Hematopoietic multipotent progenitor cell treated with erythropoietin and hydrocortisone succinate and interleukin-3 and kit ligand, for 17 days (in vitro differentiated cells): ENCODE results near the gene GABRA5.
"Not testable (repeated sequence)": the region's sequence is repeated elsewhere in the genome, so short reads cannot be mapped to it uniquely, and the experiment has no call there.

ENCODE experiments used
- DNase-seq: peaks from one replicate; pipeline ENCODE4 v3.0.0-alpha.2; 2015; ENCODE audit warnings: low spot score

Gene GABRA5

DNA sequence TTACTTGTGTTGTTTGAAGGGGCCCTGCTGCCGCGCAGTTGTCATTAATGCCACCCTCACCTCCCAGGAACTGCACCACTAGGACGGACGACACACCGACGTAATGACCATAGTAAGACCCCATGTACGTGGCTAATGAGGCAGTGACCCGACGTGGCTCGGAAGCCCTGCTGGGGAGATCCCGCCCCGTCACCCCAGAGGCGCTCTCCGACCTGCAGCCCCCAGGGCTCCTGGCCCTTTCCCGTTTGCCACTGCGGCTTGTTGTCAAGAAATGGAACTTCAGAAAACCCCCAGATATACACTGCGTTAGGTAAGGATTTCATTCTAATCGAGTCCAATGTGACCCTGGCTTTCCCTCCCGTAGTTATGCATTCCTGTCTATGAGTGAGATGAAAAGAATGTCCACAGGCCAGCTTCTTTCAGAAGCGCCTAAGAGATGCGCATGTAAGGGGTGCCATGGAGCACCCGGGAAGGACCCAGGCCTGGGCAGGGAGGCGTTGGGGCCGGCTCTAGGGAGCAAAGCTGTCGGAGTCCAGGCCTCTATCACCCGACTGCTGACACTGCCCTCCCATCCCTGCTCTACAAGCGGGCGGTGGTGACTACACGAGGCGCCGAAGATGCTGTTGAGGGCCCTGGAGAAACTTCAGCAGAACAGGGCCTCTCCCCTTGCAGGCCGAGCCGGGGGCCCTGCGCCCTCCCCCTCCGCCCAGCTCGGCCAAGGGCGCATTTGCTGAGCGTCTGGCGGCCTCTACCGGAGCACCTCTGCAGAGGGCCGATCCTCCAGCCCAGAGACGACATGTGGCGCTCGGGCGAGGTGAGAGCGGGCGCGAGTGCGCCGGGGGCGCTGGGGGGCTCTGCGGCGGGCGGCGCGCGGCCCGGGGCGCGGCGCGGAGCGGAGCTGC lies at the start of gene GABRA5:
GABRA5 (plus strand) TSS at position 765 of the 902 bp plus-strand sequence. CDS start 2,187 bp downstream, outside the sequence.
- DNase-seq = no peak

DNA sequence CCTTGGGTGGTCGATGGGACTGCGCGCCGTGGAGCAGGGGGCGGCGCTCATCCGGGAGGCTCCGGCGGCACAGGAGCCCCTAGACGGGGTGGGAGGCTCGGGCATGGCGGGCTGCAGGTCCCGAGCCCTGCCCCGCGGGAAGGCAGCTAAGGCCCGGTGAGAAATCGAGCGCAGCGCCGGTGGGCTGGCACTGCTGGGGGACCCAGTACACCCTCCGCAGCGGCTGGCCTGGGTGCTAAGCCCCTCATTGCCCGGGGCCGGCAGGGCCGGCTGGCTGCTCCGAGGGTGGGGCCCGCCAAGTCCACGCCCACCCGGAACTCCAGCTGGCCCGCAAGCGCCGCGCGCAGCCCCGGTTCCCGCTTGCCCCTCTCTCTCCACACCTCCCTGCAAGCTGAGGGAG lies 35.7 kb upstream of the GABRA5 start:
- not testable (repeated sequence) for DNase-seq

DNA sequence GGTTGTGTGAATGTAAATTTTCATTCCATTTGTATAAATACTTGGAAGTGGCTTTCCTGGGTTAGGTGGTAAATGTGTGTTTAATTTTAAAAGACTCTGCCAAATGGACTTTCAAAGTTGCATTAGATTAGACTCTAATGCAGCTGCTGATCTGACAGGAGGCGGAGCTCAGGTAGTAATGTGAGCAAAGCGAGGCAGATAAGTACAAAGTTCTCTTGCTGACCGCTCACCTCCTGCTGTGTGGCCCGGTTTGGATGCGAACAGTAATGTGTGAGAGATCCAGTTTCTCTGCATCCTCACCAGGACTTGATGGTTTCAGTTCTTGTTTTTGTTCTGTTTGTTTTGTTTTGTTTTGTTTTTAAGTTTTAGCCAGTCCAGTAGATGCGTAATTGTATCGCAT lies 34.9 kb upstream of the GABRA5 start:
- no peak for DNase-seq

DNA sequence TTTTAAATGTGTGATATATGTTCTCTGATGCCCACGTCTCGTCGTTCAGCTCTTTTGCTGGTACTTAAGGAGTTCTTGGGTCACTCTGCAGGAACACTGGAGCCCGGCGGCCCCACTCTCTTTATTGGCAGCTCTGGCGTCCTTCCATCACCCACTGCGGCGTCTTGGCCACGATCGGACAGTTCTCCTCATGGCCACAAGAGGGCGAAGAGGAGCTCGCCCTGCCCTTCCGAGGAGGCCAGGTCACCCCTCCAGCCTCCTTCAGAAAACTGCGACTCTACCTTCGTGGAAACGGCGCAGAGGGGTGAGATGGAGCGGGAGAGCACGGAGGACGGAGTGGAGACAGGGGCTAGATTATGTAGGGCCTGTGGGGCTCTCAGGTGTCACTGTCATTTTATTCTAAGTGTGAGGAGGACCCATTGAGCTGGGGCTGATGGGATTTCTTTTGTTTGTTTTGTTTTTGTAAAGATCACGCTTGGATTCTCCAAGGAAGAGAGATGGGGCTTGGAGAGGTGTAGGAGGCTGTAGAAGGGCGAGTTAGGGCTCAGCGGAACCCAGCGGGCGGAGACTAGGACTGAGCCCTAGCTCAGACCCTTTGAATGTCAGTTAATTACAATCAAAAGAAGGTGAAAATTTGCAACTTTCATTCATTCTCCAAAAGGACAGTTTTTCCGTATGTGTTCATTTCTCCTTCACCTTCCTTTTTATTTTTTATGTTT lies 28.0 kb upstream of the GABRA5 start:
- no peak for DNase-seq

DNA sequence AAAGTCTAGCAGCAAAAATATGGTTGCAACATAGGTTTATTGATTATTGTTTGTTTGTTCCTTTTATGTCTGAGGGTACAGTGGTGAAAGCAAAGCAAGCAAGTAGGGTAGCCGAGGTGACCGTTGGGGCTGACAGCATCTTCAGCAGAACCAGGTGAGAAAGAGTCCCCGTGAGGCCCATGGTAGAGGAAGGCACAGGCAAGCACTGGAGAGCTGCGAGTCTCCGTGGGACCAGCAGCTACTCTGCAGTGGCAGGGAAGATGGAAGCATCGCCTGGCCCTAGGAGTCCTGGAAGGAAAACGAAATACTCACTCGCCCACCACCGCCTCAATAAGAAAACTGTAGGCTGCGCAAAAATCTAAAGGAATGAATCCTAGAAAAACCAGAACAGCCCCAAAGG lies 25.3 kb upstream of the GABRA5 start:
- DNase-seq = no peak

DNA sequence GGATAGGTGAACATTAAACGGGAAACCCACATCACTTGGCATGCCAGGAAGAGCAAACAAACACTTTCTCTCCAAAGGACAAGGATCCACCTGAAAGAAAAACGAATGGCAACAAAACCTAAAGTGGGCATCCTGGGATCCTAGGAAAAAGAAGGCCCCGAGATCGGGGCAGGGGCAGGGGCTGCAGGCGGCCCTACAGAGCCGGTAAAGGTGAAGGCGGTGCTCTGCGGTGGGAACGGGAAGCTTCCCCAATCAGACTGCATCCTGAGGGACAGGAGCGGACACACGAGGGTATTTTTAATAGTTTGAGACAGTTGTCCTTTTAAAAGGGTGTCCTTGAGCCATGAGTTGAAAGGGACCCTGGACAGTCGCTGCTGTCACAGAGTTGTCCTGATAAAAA lies 24.9 kb upstream of the GABRA5 start:
- DNase-seq = no peak

DNA sequence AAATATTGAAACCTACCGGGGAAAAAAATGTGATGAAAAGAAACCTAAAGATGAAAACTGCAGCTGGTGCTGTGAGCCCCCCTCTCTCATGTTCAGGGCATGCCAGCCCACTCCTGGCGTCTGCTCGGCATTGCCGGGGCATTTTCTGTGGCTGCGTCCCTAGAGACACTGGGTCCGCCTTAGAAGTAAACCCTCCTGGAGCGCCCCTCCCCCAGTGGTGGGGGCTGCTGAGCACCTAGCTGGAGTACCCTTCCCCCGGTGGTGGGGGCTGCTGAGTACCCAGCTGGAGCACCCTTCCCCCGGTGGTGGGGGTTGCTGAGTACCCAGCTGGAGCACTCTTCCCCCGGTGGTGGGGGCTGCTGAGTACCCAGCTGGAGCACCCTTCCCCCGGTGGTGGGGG lies 24.5 kb upstream of the GABRA5 start:
- no peak for DNase-seq

DNA sequence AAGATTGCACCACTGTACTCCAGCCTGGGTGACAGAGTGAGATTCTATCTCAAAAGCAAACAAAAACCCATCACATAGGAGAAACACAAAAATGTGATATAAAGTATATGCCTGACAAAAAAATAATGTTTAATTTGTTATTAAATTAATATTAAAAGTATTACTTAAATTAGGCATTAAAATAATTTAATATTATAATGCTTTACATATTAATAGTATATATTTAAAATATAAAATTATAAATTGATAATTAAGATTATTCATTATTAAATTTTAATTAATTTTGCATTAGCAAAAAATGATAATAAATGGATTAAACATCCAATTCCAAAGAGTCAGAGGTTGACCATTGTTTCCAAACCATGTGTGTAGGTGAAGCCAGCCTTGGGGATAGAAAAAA lies 22.0 kb upstream of the GABRA5 start:
- no peak for DNase-seq

DNA sequence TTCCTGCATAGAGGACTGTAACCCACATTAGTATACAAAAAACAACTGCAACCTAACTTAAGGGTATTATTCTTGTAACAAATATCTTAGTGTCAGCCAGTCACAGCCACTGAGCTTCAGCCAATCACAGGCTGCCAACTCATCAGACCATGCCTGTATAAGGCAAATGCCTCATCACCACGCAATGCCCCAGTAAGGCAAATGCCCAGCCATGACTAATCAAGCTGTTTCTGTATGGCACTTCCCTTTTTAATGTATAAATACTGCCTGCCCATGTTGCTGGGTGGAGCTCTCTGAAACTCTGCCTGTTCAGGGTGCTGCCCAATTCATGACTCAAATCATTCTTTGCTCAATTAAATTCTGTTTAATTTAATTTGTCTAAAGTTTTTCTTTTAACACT lies 18.4 kb upstream of the GABRA5 start:
- no peak for DNase-seq

DNA sequence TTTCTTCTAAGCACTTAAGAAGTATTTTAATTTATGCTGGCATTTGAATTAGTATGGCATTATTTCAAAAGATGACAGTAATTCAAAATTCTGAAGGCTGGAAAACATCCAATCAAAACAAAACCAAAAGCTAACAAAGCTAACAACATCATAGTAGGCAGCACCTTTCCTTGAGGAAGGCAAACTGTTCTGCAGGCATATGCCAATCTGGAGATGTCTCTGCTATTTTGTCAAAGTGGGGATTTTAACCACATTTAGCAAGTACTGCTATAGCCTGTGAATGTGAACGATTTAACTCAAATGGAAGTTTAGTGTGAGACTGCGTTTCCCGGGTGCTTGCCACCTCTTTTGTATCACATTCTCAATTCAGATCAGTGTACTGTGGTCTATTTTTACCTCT lies 16.7 kb upstream of the GABRA5 start:
- DNase-seq = no peak

DNA sequence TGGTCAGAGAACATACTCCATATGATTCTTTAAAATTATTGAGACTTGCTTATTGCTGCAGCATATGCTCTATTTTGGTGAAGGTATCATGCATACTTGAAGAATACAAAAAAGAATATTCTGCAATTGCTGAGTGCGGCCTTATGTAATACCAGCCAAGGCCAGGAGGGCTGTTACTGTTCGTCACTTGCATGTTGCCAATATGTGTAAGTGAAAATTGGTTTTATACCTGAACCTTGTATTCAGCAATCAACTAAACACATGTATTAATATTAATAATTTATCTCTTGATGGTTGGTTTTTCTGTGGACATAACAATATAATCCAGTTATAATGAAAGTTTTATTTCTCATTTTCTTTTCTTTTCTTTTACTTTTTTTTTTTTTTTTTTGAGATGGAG lies 13.9 kb upstream of the GABRA5 start:
- no peak for DNase-seq

DNA sequence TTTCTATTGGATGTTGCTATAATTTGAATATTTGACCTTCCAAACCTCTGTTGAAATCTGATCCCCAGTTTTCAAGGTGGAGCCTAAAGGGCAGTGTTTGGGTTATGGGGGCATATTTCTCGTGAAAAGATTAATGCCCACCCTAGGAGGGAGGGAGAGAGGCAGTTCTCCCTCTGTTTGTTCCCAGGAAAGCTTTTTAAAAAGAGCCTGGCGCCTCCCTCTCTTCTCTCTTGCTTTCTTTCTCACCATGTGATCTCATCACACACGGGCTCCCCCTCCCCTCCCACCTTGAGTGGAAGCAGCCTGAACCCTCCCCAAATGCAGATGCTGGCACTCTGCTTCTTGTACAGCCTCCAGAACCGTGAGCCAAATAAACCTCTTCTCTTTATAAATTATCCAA lies 12.4 kb upstream of the GABRA5 start:
- DNase-seq = no peak

DNA sequence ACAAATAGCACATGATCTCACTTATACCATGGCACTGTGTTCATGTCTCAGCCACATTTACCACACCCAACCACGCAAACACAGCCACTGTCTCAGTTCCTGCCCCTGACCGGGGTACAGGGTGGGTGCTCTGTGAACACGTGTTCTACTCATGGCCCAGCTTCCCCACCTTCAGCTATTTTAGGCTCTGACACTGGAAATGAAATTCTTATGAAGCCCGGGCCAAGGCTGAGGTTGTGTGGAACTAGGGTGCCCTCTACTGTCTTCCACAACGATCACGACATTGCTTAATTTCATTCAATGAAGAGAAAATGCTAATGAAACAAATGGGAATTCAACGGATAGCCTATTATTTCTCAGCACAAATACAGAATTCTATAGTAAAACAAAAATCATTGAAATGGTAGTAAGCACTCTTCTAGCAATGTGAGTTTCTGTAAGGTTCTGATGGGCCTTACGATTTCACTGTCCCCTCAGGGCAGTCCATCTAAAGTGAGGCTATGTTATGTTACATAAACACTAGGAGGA lies 2.1 kb upstream of the GABRA5 start:
- no peak for DNase-seq

DNA sequence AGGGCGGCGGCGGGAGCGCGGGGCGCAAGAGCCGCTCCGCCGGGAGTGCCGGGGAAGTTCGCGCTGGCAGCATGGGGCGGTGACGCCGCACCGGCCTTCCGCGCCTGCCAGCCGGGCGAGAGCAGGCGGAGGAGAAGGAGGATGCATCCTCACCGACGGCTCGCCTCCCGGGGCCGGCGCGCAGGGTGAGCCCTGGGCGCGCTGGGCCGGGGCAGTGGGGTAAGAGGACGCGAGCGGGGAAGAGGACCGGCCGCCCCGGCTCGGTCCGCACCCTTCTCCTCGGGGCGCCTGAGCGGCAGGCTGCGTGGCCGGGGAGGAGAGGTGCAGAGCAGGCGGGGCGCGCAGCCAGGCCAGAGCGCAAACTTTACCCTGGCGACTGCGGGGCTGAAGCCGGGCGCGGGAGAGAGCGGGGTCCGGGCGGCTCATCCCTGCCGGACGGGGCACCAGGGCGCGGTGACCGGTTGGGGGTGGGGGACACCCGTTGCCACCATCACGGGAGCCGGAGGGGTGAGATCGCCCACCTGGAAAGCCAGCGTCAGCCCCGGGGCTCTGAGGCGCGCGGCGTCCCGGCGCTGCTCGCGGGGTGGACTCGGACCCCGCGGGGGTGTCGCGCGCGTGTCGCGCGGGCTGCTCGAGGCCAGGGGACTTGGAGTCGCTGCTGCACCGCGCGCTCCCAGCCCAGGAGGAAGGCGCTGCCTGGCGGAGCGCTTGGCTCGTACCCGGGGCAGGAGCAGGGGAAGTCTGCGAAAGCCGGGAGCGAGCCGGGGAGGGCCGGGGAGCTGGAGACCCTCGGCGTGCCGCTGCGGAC lies 542 bp downstream of the GABRA5 start:
- DNase-seq = no peak

DNA sequence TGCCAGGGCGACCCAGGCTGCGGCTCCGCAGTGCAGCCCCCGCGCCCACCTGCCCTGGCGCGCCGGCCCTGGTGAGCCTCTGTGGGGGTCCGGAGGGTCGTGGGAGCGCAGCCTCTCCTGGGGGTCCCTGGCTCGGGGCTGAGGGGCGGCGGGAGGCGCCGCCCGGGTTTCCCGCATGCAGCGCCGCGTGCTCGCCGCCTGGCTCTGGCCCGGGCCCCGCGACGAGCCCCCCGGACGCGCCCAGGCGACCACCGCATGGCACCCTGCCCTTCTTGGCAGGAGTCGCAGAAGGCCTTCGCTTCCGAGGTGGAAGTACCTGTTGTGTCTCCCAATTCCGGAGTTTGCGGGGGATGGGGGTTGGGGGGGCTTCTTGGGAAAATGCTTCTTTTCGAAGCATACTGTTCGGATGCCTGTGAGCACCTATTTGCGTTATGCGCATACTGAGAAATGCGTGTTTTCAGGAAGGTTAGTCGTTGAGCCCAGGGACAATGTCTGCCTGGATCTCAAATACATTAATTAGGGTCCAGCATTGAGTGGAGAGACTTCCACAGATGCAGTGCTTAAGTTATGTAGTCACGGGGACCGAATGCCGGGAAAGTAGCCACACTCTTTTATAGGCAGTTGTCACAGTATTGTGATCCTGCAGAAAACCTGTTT lies 1.3 kb downstream of the GABRA5 start:
- no peak for DNase-seq

DNA sequence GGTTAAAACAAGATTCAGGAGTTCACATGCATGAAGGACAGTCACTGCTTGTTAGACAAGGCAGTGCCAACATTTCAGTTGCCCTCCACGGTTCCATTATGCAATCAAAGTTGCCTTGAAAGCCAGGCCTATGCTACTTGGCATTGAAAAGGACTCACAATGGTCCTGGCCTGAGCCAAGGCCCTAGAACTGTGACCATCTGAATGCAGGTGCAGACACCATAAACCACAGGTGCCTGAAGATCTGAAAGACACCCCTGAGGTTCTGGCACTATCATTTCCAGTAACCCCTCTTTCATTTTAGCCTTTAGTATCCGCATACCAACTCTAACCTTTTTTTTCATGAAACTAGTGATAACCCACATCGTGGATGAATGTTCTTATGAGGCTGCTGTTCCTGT lies 2.8 kb downstream of the GABRA5 start:
- DNase-seq = no peak

DNA sequence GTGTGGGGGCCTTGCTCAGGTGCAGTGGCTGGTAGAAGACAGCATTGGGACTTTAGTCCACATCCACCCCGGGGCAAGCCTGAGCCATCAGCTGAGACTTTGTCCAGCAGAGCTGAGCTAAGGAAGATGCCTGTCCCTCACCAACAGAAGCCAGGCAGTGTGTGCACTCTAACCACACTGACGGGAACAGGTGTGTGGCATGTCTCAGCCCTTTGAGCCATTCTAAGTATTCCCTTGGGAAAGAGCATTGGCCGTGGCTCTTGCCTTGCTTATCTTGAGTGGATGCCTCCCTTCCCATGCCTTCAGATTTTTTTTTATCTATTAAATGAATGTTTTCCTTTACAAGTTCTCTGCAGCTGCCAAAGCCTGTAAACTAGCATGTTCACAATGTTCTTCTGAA lies 3.5 kb downstream of the GABRA5 start:
- DNase-seq = no peak

DNA sequence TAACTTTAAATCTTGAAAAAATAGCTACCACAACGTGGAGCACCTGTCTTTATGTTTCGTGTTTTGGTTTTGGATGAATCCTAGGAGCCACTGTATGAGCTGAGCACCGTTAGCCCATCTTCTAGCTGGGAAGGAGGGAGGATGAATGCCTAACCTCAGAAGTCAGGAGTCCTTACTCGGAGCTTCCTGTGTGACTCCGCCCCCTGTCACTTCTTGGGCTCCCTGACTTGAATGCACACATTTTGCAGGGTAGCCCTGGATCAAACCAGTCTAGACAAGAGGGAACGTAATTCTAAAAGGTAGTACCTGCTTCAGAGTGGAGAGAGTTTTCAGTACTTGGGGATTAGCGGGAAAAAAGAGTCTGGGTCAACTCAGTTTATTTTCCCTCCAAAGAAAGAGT lies 5.3 kb downstream of the GABRA5 start:
- DNase-seq = no peak

DNA sequence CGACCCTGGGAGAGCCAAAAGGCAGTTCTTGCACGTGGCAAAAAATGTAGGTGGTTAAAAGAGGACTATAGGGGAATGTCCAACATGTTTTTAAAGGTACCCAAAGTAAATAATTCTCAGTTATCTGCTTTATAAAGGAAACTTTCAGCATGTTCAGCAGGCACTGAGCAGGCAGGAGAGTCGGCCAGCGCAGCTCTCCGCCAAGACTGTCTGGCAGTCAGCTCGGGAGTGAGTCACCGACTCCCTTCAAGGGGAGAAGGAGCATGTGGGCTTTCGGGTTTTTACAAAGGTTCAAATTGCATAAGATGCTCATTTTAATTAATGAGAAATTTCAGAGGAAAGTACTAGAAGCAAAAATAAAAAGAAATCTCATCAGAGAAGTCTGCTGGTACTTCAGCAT lies 7.0 kb downstream of the GABRA5 start:
- no peak for DNase-seq

DNA sequence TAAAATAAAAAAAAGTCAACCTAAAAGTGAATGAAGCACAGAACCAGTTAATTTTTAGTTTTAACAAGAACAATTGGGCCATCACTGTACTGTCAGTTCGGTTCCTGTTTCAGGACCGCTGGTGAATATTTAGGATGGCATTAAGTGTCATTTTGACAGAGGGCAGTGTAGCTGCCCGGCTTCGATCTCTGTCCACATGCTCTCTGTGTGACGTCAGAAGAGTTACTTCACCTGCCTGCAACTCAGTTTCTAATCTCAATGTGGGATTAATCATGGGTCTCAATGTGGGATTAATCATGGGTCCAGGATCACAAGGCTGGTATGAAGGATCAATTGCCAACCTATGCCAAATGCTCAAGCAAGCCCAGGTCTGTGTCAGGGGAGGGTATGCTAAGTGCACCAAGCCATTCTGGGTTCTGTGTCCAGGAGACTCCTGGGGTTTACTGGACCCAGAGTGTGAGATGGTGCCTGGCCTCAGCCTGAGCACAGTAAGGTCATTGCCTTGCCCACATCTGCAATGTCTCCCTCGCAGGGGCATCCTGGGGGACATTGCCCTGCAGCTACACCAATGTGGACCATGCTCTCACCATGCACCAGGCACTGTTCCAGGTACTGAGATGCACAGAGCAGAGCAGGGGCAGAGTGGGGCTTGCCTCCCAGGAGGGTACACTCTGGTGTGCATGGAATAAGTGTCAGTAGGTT lies 8.1 kb downstream of the GABRA5 start:
- no peak for DNase-seq

DNA sequence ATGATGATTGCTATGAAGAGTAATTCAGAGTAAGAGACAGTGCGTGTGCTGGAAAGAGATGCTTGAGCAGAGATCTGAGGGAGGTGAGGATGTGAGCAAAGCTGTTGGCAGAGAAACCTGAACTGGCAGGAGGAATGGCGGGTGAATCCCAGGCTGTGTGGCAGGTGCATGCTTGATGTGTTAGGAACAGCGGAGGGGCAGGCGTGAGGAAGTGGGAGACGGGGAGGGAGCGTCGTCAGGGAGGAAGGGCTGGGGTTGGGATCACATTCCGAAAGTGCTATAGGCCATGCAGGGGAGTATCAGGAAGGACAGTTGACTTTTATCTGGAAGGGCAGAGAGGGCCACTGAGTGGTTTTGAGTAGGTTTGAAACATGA lies 8.6 kb downstream of the GABRA5 start:
- no peak for DNase-seq
